Osteoblast (primary cell): ENCODE results near the gene NREP. TPM values are rescaled to one million over a fixed set of nuclear protein-coding genes. Genes with fewer than 3 reads are reported as not detected.

Experiments used
- DNase-seq: peaks from one replicate; pipeline ENCODE4 v3.0.0; 2011; ENCODE audit warnings: low spot score, mixed read lengths; ENCODE audit not compliant: insufficient read length; ENCODE audit errors: missing footprints
- H2AFZ ChIP-seq: 2 replicates; pipeline ENCODE4 v1.6.0; 2011; ENCODE audit warnings: mild to moderate bottlenecking, low read length
- H3K27ac ChIP-seq: 2 replicates; pipeline ENCODE4 v1.5.1; 2011; ENCODE audit warnings: mild to moderate bottlenecking, low read depth, low read length, moderate library complexity
- H3K27me3 ChIP-seq: 2 replicates; pipeline ENCODE4 v1.6.0; 2012; ENCODE audit warnings: mild to moderate bottlenecking, control low read depth, inconsistent platforms, low read length, moderate library complexity; ENCODE audit not compliant: insufficient read depth
- H3K36me3 ChIP-seq: 2 replicates; pipeline ENCODE4 v1.5.1; 2011; ENCODE audit warnings: mild to moderate bottlenecking, low read length, control low read depth, moderate library complexity; ENCODE audit not compliant: insufficient read depth
- H3K4me1 ChIP-seq: 2 replicates; pipeline ENCODE4 v1.5.1; 2011; ENCODE audit warnings: mild to moderate bottlenecking, low read length, control low read depth, moderate library complexity; ENCODE audit not compliant: insufficient read depth
- H3K4me2 ChIP-seq: 2 replicates; pipeline ENCODE4 v1.6.0; 2011; ENCODE audit warnings: mild to moderate bottlenecking, low read length; ENCODE audit not compliant: insufficient read depth
- H3K4me3 ChIP-seq: fragments of 200-600 bp; sonication (generic); 3 replicates; pipeline ENCODE4 v1.5.1; 2012; ENCODE audit warnings: mild to moderate bottlenecking, low read length, inconsistent platforms; ENCODE audit not compliant: insufficient read depth
- H3K79me2 ChIP-seq: 2 replicates; pipeline ENCODE4 v1.6.0; 2012; ENCODE audit warnings: mild to moderate bottlenecking, low read length, control low read depth, inconsistent platforms; ENCODE audit not compliant: insufficient read depth
- H3K9me3 ChIP-seq: 2 replicates; pipeline ENCODE4 v1.5.1; 2011; ENCODE audit warnings: low read depth, low read length, control low read depth
- H4K20me1 ChIP-seq: 2 replicates; pipeline ENCODE4 v1.6.0; 2012; ENCODE audit warnings: mild to moderate bottlenecking, low read length, control low read depth; ENCODE audit not compliant: insufficient read depth
- total RNA-seq: library from RNA; depleted of rRNA; stranded (reverse); fragments of >200 nt; gene quantifications from 2 replicates; pipeline ENCODE4 v1.2.3, GENCODE V29; 2012
- TF ChIP-seq, protein P1 (sequence below): IDR thresholded peaks from 2 replicates; pipeline ENCODE4 v1.5.1; 2011; ENCODE audit warnings: mild to moderate bottlenecking, low read depth, low read length, moderate library complexity; ENCODE audit errors: extremely low read depth

NREP gene
- total RNA-seq, 1 donor: 182 TPM

DNA sequence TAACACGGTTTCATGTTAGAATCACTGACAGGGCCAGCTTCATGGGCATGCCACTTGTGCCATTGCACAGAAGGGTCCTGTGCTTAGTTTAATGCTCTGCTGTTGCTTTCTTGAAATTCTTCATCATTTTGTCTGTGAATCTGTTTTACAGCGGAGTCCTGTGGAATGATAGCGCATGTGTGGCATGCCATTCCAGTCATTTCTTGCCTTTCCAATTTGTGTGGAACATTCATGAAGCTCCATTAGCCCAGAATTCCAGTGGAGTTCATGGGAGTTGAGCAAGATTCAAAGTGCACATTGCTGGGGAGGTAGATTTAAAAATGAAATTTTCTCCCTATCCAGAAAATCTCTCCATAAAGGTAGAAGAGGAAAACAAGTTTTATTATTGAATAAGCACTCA lies 43.4 kb upstream of the NREP start:
- TF ChIP-seq, protein P1, sequence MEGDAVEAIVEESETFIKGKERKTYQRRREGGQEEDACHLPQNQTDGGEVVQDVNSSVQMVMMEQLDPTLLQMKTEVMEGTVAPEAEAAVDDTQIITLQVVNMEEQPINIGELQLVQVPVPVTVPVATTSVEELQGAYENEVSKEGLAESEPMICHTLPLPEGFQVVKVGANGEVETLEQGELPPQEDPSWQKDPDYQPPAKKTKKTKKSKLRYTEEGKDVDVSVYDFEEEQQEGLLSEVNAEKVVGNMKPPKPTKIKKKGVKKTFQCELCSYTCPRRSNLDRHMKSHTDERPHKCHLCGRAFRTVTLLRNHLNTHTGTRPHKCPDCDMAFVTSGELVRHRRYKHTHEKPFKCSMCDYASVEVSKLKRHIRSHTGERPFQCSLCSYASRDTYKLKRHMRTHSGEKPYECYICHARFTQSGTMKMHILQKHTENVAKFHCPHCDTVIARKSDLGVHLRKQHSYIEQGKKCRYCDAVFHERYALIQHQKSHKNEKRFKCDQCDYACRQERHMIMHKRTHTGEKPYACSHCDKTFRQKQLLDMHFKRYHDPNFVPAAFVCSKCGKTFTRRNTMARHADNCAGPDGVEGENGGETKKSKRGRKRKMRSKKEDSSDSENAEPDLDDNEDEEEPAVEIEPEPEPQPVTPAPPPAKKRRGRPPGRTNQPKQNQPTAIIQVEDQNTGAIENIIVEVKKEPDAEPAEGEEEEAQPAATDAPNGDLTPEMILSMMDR: no peak
- DNase-seq: no peak

DNA sequence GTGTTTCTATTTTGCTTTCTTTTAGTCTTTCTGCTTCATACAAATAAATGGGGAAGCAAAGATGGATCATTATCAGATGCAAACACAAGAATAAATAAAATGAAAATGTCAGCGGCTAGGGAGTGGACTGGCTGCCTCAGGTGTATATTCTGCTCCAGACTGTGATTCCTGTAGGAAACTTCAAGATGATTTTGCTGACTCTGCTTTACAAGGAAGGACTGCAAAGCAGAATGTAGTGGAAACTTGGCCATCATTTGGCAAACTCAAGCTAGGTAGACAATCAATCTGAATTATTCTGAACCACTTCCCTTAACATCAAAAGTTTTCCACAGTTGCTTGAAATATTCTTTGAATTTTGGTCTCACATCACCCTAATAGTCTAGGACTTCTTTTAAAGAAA lies 38.1 kb upstream of the NREP start:
- H3K27ac ChIP-seq: no peak overlapping the region
- no peak overlapping the region for H3K4me2 ChIP-seq
- no peaks in the 10 kb centered on the region for H3K79me2 ChIP-seq
- DNase-seq: no peak
- no peaks in the 10 kb centered on the region for H3K36me3 ChIP-seq
- no peaks in the 10 kb centered on the region for H4K20me1 ChIP-seq
- no peak overlapping the region for H3K4me3 ChIP-seq
- H3K27me3 ChIP-seq: no peaks in the 10 kb centered on the region
- H2AFZ ChIP-seq: no peak overlapping the region
- TF ChIP-seq, protein P1: no peak
- no peaks in the 10 kb centered on the region for H3K9me3 ChIP-seq
- peaks cover 12% of the 10 kb centered on the region for H3K4me1 ChIP-seq

More for the DNA sequence above, 43.4 kb upstream of the NREP start:
- Histone ChIP-seq H4K20me1 (no peaks in the 10 kb centered on the region), H3K4me3 (no peak overlapping the region), H3K4me2 (no peak overlapping the region), H3K27me3 (no peaks in the 10 kb centered on the region), H3K27ac (no peak overlapping the region), H2AFZ (no peak overlapping the region), H3K4me1 (no peaks in the 10 kb centered on the region), H3K9me3 (no peaks in the 10 kb centered on the region), H3K36me3 (no peaks in the 10 kb centered on the region), H3K79me2 (no peaks in the 10 kb centered on the region)

DNA sequence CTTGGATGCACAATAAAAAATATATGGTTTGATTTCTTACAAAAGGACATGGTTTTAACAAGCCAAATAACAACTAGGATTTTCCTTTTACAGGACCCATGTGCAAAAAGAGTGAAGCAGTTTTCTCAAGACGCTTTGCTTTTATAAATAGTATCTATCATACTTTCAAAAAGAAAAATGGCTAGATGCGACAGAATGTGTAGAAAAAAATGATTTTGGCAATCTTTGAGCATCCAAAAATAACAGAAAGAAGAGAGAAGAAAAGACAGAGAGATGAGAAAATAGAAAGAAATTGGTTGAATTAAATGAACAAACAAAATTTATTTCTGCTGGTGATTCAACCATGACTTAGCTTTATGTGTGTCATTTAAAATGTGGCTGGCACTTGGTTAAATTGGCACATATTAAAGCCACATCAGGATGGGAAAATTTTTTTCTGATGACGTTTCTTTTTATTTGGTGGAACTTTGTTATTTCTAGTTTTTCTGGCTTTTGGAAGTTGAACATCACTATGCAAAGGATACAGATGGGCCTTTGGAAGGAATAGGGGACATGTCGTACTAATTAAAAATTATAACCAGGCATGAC lies 35.6 kb upstream of the NREP start:
- Histone ChIP-seq H3K27ac (peak overlapping the region; percentile 83), H4K20me1 (no peaks in the 10 kb centered on the region), H3K79me2 (no peaks in the 10 kb centered on the region), H3K36me3 (no peaks in the 10 kb centered on the region), H3K4me3 (no peak overlapping the region), H2AFZ (no peak overlapping the region), H3K27me3 (no peaks in the 10 kb centered on the region), H3K4me2 (peak overlapping the region; percentile 32), H3K4me1 (peaks cover 12% of the 10 kb centered on the region), H3K9me3 (no peaks in the 10 kb centered on the region)
- TF ChIP-seq, protein P1: no peak
- DNase-seq: no peak

DNA sequence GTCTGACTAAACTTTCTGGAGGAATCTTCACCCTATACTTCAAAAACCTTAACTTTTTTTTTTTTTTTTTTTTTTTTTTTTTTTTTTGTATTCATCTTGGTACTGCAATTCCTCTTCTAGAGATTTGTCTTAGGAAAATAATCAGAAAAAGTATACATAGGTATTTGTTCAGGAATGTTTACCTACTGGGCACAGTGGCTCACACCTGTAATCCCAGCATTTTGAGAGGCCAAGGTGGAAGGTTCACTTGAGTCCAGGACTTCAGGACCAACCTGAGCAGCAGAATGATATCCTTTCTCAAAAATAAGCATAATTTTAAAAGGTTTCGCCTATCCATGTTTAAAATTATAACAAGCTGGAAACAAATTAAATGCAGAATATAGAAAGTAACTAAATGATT lies 33.3 kb upstream of the NREP start:
- H3K4me3 ChIP-seq: no peak overlapping the region
- H3K4me2 ChIP-seq: no peak overlapping the region
- H3K27ac ChIP-seq: no peak overlapping the region
- TF ChIP-seq, protein P1: no peak
- H2AFZ ChIP-seq: no peak overlapping the region
- no peaks in the 10 kb centered on the region for H3K36me3 ChIP-seq
- H3K9me3 ChIP-seq: no peaks in the 10 kb centered on the region
- H4K20me1 ChIP-seq: no peaks in the 10 kb centered on the region
- DNase-seq: no peak
- H3K27me3 ChIP-seq: no peaks in the 10 kb centered on the region
- no peaks in the 10 kb centered on the region for H3K79me2 ChIP-seq
- peaks cover 12% of the 10 kb centered on the region for H3K4me1 ChIP-seq
